D721Med (cell line): ENCODE data around the gene UBXN11.
A peak's percentile ranks its signal among the peaks of the same experiment; 100 is the strongest.

Source experiments
- DNase-seq: peaks from one replicate; pipeline ENCODE4 v3.0.0; 2011; ENCODE audit warnings: low spot score; ENCODE audit not compliant: insufficient read length
- FAIRE-seq: peaks from 2 replicates; lab custom pipeline; 2011; peaks lifted over from hg19 to GRCh38; lab: Jason Lieb, UNC
- TF ChIP-seq, protein P1 (sequence below): IDR thresholded peaks from 2 replicates; pipeline ENCODE4 v1.5.1; 2012; ENCODE audit warnings: mild to moderate bottlenecking, control low read depth; ENCODE audit not compliant: insufficient read depth; ENCODE audit errors: missing control alignments

UBXN11 gene

DNA sequence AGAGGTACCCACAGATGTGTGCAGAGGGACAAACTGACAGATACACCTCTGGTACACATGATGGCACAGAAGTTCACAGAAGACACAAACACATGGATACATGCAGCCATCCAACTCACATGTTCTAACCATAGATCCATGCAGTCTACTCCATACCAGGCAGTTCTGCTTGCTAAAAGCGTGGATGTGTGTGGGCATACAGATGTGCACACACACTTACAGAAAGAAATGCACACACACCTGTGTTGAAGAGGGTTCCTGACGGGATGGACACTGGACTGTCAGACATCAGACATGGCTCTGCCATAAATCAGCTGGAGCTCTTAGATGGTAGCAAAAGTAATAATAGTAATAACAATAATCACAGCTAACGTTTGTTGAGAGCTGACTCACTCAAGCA, 18.1 kb upstream of the UBXN11 start:
- TF ChIP-seq, protein P1, sequence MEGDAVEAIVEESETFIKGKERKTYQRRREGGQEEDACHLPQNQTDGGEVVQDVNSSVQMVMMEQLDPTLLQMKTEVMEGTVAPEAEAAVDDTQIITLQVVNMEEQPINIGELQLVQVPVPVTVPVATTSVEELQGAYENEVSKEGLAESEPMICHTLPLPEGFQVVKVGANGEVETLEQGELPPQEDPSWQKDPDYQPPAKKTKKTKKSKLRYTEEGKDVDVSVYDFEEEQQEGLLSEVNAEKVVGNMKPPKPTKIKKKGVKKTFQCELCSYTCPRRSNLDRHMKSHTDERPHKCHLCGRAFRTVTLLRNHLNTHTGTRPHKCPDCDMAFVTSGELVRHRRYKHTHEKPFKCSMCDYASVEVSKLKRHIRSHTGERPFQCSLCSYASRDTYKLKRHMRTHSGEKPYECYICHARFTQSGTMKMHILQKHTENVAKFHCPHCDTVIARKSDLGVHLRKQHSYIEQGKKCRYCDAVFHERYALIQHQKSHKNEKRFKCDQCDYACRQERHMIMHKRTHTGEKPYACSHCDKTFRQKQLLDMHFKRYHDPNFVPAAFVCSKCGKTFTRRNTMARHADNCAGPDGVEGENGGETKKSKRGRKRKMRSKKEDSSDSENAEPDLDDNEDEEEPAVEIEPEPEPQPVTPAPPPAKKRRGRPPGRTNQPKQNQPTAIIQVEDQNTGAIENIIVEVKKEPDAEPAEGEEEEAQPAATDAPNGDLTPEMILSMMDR, result no peak
- no peak for FAIRE-seq

DNA sequence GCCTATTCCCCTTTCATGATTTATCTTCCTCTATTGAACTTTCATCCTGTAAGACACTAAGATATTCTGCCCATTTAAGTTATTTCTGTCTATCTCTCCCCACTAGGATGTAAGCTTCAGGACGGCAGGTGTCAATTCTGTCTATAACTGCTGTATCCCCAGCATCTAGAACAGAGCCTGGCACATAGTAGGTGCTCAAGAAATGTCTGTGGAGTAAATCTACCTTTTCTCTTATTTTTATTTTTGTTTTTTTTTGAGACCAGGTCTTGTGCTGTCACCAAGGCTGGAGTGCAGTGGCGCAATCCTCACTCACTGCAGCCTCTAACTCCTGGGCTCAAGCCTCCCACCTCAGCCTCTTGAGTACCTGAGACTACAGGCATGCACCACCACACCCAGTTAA, 16.9 kb upstream of the UBXN11 start:
- FAIRE-seq (no peak), DNase-seq (no peak)
- TF ChIP-seq, protein P1, result no peak

More for the DNA sequence above, 18.1 kb upstream of the UBXN11 start:
- DNase-seq, result no peak

DNA sequence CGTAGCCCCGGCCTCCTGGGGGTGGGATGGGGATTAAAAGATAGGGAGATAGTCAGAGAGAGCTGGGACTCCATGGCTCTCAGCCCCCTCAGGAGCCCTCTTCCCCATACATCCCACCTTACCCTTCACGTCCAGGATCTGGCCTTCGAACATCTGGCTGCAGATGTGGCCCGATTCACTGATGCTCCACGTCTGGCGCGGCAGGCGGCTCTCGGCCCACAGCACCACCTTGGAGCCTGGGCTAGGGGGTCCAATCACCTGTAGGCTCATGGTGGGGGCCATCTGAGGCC, 15.6 kb upstream of the UBXN11 start:
- FAIRE-seq (no peak), DNase-seq (no peak)
- TF ChIP-seq, protein P1, result no peak

DNA sequence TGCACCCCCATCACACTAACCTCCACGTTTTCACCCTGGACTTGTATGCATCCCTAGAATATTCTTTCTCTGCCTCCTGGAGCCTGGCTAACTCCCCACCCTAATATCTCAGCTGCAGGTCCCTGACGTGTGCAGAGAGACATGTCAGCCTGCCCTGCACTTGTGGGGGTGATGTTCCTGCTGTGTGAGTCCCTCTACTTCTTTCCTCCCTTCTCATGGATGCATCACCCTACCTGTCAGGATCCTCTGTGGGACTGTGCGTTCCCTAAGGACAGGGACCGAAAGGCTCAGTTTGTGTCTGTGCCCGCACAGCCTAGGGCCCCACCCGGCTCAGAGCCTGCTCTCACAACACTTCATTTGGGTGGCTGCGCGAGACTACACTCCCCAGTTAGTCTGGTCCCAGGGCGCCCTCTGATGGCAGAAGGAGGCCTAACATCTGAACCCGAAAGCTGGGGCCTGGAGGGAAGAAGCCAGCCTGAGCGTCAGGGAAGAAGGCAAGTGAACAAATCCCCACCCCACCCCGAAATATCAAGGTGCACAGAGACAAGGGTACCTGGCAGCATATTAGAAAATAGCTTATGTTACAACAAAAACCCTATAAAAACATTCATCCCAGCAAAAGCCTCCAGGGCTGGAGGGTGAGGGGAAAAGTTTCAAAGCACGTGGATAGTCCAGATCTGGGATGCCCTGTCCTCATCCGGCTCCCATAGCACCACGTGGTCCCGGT, 15.0 kb upstream of the UBXN11 start:
- TF ChIP-seq, protein P1, result peak; percentile 93
- FAIRE-seq, result no peak
- DNase-seq, result peak; percentile 40

DNA sequence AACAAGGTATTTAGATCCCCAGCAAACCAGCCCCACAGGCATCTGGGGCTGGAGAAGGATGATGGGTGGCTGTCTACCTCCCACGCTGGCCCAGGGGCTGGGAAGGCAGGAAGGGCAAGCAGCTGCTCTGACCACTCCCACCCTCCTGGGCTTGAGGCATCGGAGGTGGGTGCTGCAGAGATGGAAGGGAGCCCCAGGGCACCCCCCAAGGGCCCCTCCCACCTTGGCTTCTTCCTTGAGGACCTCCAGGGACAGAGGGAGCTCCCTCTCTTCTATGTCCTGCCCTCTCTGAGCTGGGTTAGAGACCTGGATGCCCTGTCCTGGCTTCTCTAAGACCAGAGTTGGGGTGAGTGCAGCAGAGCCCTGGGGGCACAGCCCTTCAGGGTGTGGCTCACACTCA, 14.5 kb upstream of the UBXN11 start:
- FAIRE-seq (no peak), DNase-seq (no peak)
- TF ChIP-seq, protein P1, result no peak

DNA sequence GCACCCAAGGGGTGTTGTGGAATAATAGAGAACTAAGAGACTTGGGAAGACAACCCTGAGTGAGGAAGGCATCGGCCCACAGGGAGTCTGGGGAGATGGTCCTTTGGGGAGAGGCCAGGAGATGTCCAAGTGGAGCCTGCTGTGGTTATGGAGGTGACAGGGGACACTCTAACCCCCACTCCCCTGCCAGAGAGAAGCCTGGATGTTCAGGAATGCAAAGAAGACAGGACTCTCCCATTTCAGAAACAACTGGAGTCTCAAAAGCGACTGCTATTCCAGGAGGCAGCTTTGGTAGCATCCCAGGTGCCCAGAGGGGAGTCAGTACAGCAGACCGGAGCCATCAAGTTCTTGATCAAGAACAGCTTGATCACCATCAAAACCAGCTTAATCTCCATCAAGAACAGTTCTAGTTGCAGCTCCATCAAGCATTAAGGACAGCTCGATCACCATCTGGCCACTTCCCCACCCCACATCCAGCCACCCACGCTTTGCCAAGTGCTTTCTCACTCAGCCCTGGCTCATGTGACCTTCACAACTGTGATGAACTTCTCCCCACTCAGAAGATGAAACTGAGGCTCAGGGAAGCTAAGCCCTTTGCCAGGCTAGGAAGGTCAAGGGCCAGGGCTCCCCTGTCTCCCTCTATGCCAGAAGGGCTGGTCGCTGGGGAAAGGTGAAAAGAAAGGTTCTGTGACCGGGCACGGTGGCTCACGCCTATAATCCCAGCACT, 12.1 kb upstream of the UBXN11 start:
- no peak for DNase-seq
- TF ChIP-seq, protein P1, result no peak
- FAIRE-seq, result no peak
